AG04450 (cell line): ENCODE results near the gene TCP11. TPM values are rescaled to one million over a fixed set of nuclear protein-coding genes. Genes with fewer than 3 reads are reported as not detected.

Source experiments
- CTCF ChIA-PET: fragments of 300-600, 350-600 bp; formaldehyde crosslinking; extraction: SDS; loops from one replicate; lab custom pipeline; 2022; ENCODE audit warnings: antibody characterized with exemption, inconsistent platforms; lab: Charles Lee
- POLR2A ChIA-PET: fragments of 350-600 bp; formaldehyde crosslinking; extraction: SDS; loops from one replicate; lab custom pipeline; 2021; ENCODE audit warnings: antibody characterized with exemption, inconsistent platforms; lab: Yijun Ruan, JAX
- DNase-seq: peaks from one replicate; pipeline ENCODE4 v3.0.0-alpha.2; 2011; ENCODE audit warnings: low read depth, low spot score
- H3K27ac ChIP-seq: one replicate; pipeline ENCODE4 v1.5.1; 2012; ENCODE audit warnings: low read depth, low read length, control low read depth
- H3K27me3 ChIP-seq: one replicate; pipeline ENCODE4 v1.6.0; 2012; ENCODE audit warnings: low read length; ENCODE audit not compliant: control insufficient read depth, insufficient read depth
- H3K4me3 ChIP-seq: 2 replicates; pipeline ENCODE4 v1.5.1; 2011; ENCODE audit warnings: mild to moderate bottlenecking, low read depth, low read length, control low read depth
- H3K9me3 ChIP-seq: 2 replicates; pipeline ENCODE4 v1.5.1; 2012; ENCODE audit warnings: low read length; ENCODE audit not compliant: control insufficient read depth, insufficient read depth
- polyA plus RNA-seq: library from polyadenylated mRNA; depleted of rRNA; stranded (reverse); fragments of >200 nt; gene quantifications from 2 replicates; pipeline ENCODE4 v1.2.3, GENCODE V29; 2011
- TF ChIP-seq, protein P1 (sequence below): IDR thresholded peaks from 2 replicates; pipeline ENCODE4 v1.5.1; 2011; ENCODE audit warnings: low read depth, low read length, control low read depth, inconsistent platforms

The TCP11 gene
- polyA plus RNA-seq, 1 experiment, result 0.11 TPM

DNA sequence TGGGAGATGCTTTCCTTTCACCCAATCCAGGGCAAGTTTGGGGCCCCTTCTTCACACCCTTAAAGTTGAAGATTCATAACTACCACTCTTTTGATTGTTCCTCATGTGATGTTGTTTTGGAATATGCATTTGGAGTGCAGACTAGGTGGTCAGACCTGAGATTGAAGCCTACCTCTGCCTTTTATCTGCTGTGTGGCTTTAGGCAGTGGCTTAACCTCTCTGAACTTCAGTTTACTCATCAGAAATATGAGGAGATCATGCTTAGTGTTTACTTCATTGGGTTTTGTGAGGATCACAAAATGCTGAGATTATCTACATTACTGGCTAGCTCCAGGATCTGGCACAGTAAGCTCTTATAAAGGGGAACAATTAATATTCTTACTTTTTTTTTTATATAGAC lies 26.4 kb upstream of the TCP11 start:
- TF ChIP-seq, protein P1, sequence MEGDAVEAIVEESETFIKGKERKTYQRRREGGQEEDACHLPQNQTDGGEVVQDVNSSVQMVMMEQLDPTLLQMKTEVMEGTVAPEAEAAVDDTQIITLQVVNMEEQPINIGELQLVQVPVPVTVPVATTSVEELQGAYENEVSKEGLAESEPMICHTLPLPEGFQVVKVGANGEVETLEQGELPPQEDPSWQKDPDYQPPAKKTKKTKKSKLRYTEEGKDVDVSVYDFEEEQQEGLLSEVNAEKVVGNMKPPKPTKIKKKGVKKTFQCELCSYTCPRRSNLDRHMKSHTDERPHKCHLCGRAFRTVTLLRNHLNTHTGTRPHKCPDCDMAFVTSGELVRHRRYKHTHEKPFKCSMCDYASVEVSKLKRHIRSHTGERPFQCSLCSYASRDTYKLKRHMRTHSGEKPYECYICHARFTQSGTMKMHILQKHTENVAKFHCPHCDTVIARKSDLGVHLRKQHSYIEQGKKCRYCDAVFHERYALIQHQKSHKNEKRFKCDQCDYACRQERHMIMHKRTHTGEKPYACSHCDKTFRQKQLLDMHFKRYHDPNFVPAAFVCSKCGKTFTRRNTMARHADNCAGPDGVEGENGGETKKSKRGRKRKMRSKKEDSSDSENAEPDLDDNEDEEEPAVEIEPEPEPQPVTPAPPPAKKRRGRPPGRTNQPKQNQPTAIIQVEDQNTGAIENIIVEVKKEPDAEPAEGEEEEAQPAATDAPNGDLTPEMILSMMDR, result no peak
- no peak for DNase-seq
- H3K9me3 ChIP-seq, result no peaks in the 10 kb centered on the region
- CTCF ChIA-PET, result no interaction called here
- H3K4me3 ChIP-seq, result no peak overlapping the region
- no peak overlapping the region for H3K27ac ChIP-seq
- H3K27me3 ChIP-seq, result no peaks in the 10 kb centered on the region
- POLR2A ChIA-PET, result no interaction called here

DNA sequence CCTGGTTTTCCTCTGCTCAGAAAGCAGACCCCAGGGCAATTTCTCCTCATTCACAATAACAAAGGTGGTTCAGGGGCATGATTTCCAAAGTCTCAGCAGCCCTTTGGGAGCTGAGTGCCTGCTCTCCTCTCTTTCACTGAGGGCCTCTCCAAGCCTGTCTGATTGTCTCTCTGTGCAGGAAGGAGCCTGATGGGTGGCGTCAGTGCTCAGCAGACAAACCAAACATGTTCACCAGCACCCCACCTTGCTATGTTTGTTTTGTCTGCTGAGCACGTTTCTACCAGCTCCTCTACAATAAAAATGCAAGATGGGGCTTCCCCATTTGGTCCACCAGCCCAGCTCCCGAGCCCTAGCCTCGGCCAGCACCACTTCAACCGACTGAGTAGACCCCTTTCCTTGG lies 25.4 kb upstream of the TCP11 start:
- TF ChIP-seq, protein P1, result no peak
- ChIA-PET CTCF (interaction anchor here (0.6 kb wide), 1 partner anchor 75 kb away, joined by 3 read pairs; no protein-coding TSS in a partner anchor), POLR2A (interaction anchor here (0.6 kb wide), 1 partner anchor 71 kb away, joined by 4 read pairs; no protein-coding TSS in a partner anchor)
- Histone ChIP-seq H3K9me3 (no peaks in the 10 kb centered on the region), H3K4me3 (no peak overlapping the region), H3K27me3 (no peaks in the 10 kb centered on the region), H3K27ac (peak overlapping the region; percentile 92)
- no peak for DNase-seq

- Histone ChIP-seq H3K4me3 (no peak overlapping the region), H3K27me3 (no peaks in the 10 kb centered on the region), H3K9me3 (no peaks in the 10 kb centered on the region), H3K27ac (peak overlapping the region; percentile 92)
- CTCF ChIA-PET, result interaction anchor here (0.9 kb wide), 1 partner anchor 27 kb away, joined by 3 read pairs; no protein-coding TSS in a partner anchor
- TF ChIP-seq, protein P1, result no peak
- POLR2A ChIA-PET, result interaction anchor here (0.6 kb wide), 1 partner anchor 71 kb away, joined by 4 read pairs; no protein-coding TSS in a partner anchor
- no peak for DNase-seq
These were observed 25.0 kb upstream of the TCP11 start for GRCh38 chr6:35166116-35166515.

DNA sequence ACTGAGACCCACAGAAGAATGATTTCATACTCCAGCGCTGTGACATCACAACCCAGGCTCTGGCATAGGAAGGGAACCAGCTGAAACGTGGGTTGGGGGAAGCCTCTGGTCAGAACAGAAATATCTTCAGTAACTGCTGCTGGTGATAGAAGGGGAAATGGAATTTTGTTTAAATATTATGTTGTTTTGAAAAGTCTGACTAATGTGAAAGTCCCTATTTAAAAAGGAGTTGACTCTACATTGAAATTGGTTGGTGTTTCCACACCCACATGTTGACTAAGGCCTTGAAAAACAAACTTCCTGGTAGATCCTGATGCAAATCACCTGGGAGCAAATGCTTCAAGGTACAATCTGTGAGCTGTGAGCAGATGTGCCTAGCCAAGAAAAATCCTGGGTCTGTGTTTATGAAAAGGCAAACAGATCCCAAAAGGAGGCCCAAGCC lies 24.5 kb upstream of the TCP11 start:
- CTCF ChIA-PET, result interaction anchor here (0.8 to 1.2 kb wide), 5 partner anchors 14 to 75 kb away, joined by 3 to 4 read pairs (median 3); no protein-coding TSS in a partner anchor
- no peaks in the 10 kb centered on the region for H3K9me3 ChIP-seq
- no peak for DNase-seq
- POLR2A ChIA-PET, result interaction anchor here (0.6 kb wide), 1 partner anchor 89 kb away, joined by 4 read pairs; no protein-coding TSS in a partner anchor
- no peak overlapping the region for H3K4me3 ChIP-seq
- H3K27me3 ChIP-seq, result no peaks in the 10 kb centered on the region
- peak overlapping the region; percentile 92 for H3K27ac ChIP-seq
- TF ChIP-seq, protein P1, result no peak

GRCh38 chr6:35164868-35165267 lies 23.7 kb upstream of the TCP11 start:
- POLR2A ChIA-PET, result interaction anchor here (0.6 kb wide), 1 partner anchor 90 kb away, joined by 4 read pairs; no protein-coding TSS in a partner anchor

More at GRCh38 chr6:35164868-35165267, 23.7 kb upstream of the TCP11 start:
- no peak for DNase-seq
- no peak overlapping the region for H3K4me3 ChIP-seq
- CTCF ChIA-PET, result interaction anchor here (0.8 to 1.2 kb wide), 5 partner anchors 14 to 76 kb away, joined by 3 to 4 read pairs (median 3); no protein-coding TSS in a partner anchor
- H3K27me3 ChIP-seq, result no peaks in the 10 kb centered on the region
- TF ChIP-seq, protein P1, result no peak
- no peaks in the 10 kb centered on the region for H3K9me3 ChIP-seq
- H3K27ac ChIP-seq, result peak overlapping the region; percentile 92
